K562 (cell line): ENCODE results near the gene PIP5KL1. TPM values are rescaled to one million over a fixed set of nuclear protein-coding genes. Genes with fewer than 3 reads are reported as not detected.

Experiments
- ATAC-seq: fragments of 200-7000 bp; cut with Tn5 transposase; 3 replicates; pipeline ENCODE4 v1.9.1; 2020; ENCODE audit warnings: moderate library complexity
- BruUV-seq: library from RNA; stranded (reverse); fragments of 400-500 nt; replicated peaks from 2 replicates; lab custom pipeline; 2021; lab: Mats Ljungman, UMichigan
- CTCF ChIA-PET: fragments of 300-600 bp; formaldehyde crosslinking; extraction: SDS; loops from one replicate; lab custom pipeline; 2021; ENCODE audit warnings: low intra/inter-chr PET ratio; lab: Yijun Ruan, JAX
- POLR2A ChIA-PET: fragments of 300-600, 350-650 bp; sonication (Branson Sonifier 250); formaldehyde crosslinking; extraction: SDS; loops from one replicate; lab custom pipeline; 2021; ENCODE audit warnings: antibody characterized with exemption, inconsistent platforms; lab: Yijun Ruan, JAX
- DNase-seq, 4 experiments: peaks; one replicate each; pipeline versions ENCODE4 v3.0.0 to v3.0.0-alpha.2; 2011 to 2018; ENCODE audit warnings: low spot score in 3 of 4, mixed read lengths in 3 of 4; ENCODE audit errors: extremely low read depth in 1 of 4
- FAIRE-seq: peaks from 2 replicates; lab custom pipeline; 2011; peaks lifted over from hg19 to GRCh38; lab: Jason Lieb, UNC
- H2AFZ ChIP-seq: 2 replicates; pipeline ENCODE4 v1.6.0; 2011; ENCODE audit warnings: low read depth, low read length, control low read depth, inconsistent platforms
- H3K27ac ChIP-seq: fragments of 200-600 bp; 3 replicates; pipeline ENCODE4 v1.8.0; 2011; ENCODE audit warnings: low read depth, mild to moderate bottlenecking, control low read depth, inconsistent platforms, low read length, moderate library complexity, mixed read lengths; ENCODE audit errors: extremely low read depth
- H3K27me3 ChIP-seq, 2 experiments: fragments of 300-600 bp in 1 of 2; 2 replicates in 1 of 2; 3 replicates in 1 of 2; pipeline versions ENCODE4 v1.6.0 to v1.8.0; 2011; ENCODE audit warnings: inconsistent platforms in 2 of 2, low read length in 2 of 2, mild to moderate bottlenecking in 1 of 2, mixed read lengths in 1 of 2, moderate library complexity in 1 of 2; ENCODE audit not compliant: control insufficient read depth in 2 of 2, insufficient read depth in 2 of 2
- H3K36me3 ChIP-seq: fragments of 300-600 bp; 3 replicates; pipeline ENCODE4 v1.8.0; 2011; ENCODE audit warnings: mild to moderate bottlenecking, low read length, inconsistent platforms; ENCODE audit not compliant: control insufficient read depth, insufficient read depth
- H3K4me1 ChIP-seq, 2 experiments: fragments of 200-600 bp in 1 of 2; replicated peaks in 1 of 2; 2 replicates in 1 of 2; 3 replicates in 1 of 2; pipeline versions ENCODE4 v1.5.1 to v1.8.0; 2011; ENCODE audit warnings: inconsistent platforms in 2 of 2, low read length in 2 of 2, mild to moderate bottlenecking in 1 of 2, mixed read lengths in 1 of 2, moderate library complexity in 1 of 2; ENCODE audit not compliant: control insufficient read depth in 2 of 2, insufficient read depth in 2 of 2
- H3K4me2 ChIP-seq: 2 replicates; pipeline ENCODE4 v1.6.1; 2011; ENCODE audit warnings: low read length, control low read depth, inconsistent platforms, mixed read lengths; ENCODE audit not compliant: insufficient read depth
- H3K4me3 ChIP-seq: fragments of 200-600 bp; sonication (generic), shearing (Covaris generic); 2 replicates; pipeline ENCODE4 v1.5.1; 2016; ENCODE audit warnings: control low read depth, inconsistent platforms
- H3K79me2 ChIP-seq: fragments of 200-600 bp; 3 replicates; pipeline ENCODE4 v1.8.0; 2011; ENCODE audit warnings: low read length, inconsistent platforms; ENCODE audit not compliant: control insufficient read depth, insufficient read depth
- H3K9ac ChIP-seq, 2 experiments: 2 replicates each; pipeline versions ENCODE4 v1.6.0 to v1.6.1; 2011; ENCODE audit warnings: low read depth in 2 of 2, low read length in 2 of 2, control low read depth in 1 of 2, inconsistent platforms in 1 of 2, mild to moderate bottlenecking in 1 of 2, mixed read lengths in 1 of 2; ENCODE audit not compliant: insufficient read depth in 1 of 2
- H3K9me1 ChIP-seq: one replicate; pipeline ENCODE4 v1.6.0; 2011; ENCODE audit warnings: inconsistent platforms, mild to moderate bottlenecking, low read length, moderate library complexity; ENCODE audit not compliant: control insufficient read depth, insufficient read depth
- H3K9me3 ChIP-seq: replicated peaks from 2 replicates; pipeline ENCODE4 v1.5.1; 2011; ENCODE audit warnings: low read depth, low read length, inconsistent platforms; ENCODE audit not compliant: control insufficient read depth, insufficient read depth
- H4K20me1 ChIP-seq: replicated peaks from 2 replicates; pipeline ENCODE4 v1.6.1; 2011; ENCODE audit warnings: low read length, inconsistent platforms, mixed read lengths; ENCODE audit not compliant: control insufficient read depth, insufficient read depth
- E2F3 ChIP-seq: fragments of 250-450 bp; sonication (Bioruptor Pico); IDR thresholded peaks from 2 replicates; pipeline ENCODE4 v1.4.0; 2020; ENCODE audit warnings: mild to moderate bottlenecking
- GTF2A2 ChIP-seq: IDR thresholded peaks from 2 replicates; pipeline ENCODE4 v1.6.1; 2016; ENCODE audit warnings: mild to moderate bottlenecking, missing genetic modification characterization, missing compliant biosample characterization
- GTF3C2 ChIP-seq: IDR thresholded peaks from 3 replicates; pipeline ENCODE4 v1.6.1; 2011; ENCODE audit warnings: borderline replicate concordance, mild to moderate bottlenecking, moderate library complexity; ENCODE audit not compliant: insufficient read length; ENCODE audit errors: extremely low read depth
- HMGN3 ChIP-seq: IDR thresholded peaks from 2 replicates; pipeline ENCODE4 v1.6.1; 2011; ENCODE audit warnings: borderline replicate concordance, low read depth, mild to moderate bottlenecking, mixed read lengths, low read length; ENCODE audit not compliant: insufficient read length; ENCODE audit errors: extremely low read depth
- L3MBTL2 ChIP-seq: fragments of 450-650 bp; IDR thresholded peaks from 2 replicates; pipeline ENCODE4 v1.6.1; 2016; ENCODE audit warnings: mild to moderate bottlenecking, moderate library complexity
- MAFG ChIP-seq: fragments of 450-650 bp; conservative IDR thresholded peaks from 2 replicates; pipeline ENCODE4 v1.6.1; 2016; ENCODE audit warnings: missing genetic modification characterization, missing compliant biosample characterization
- MAX ChIP-seq: sonication (generic); formaldehyde crosslinking; IDR thresholded peaks from 2 replicates; pipeline ENCODE4 v1.9.0; 2022; ENCODE audit warnings: mild to moderate bottlenecking, missing genetic modification reagents
- POLR2B ChIP-seq: fragments of 450-650 bp; IDR thresholded peaks from 2 replicates; pipeline ENCODE4 v1.6.1; 2018; ENCODE audit warnings: low read depth; ENCODE audit not compliant: partially characterized antibody
- POLR2G ChIP-seq: fragments of 200-400 bp; formaldehyde crosslinking; IDR thresholded peaks from 2 replicates; pipeline ENCODE4 v1.6.1; 2017; ENCODE audit warnings: low read depth, mild to moderate bottlenecking, antibody characterized with exemption, low read length, moderate library complexity
- RBM39 ChIP-seq: fragments of 200-400 bp; formaldehyde crosslinking; optimal IDR thresholded peaks from 2 replicates; pipeline ENCODE3; 2018; ENCODE audit warnings: low read depth, low read length
- SMAD1 ChIP-seq: fragments of 150-350 bp; IDR thresholded peaks from 2 replicates; pipeline ENCODE4 v1.6.1; 2014; ENCODE audit warnings: low read length, low read depth; ENCODE audit not compliant: partially characterized antibody
- ZBTB11 ChIP-seq, 3 experiments: fragments of 200-800 bp in 1 of 3; fragments of 250-450 bp in 1 of 3; fragments of 450-650 bp in 1 of 3; sonication (Bioruptor Pico) in 1 of 3; sonication (Bioruptor generic) in 1 of 3; formaldehyde crosslinking in 1 of 3; IDR thresholded peaks; 2 replicates each; pipeline versions ENCODE4 v1.6.1 to v1.8.0; 2016 to 2022; ENCODE audit warnings: mild to moderate bottlenecking in 2 of 3, missing genetic modification characterization in 2 of 3, missing compliant biosample characterization in 1 of 3, moderate library complexity in 1 of 3
- WGBS: fragments of 100-300 bp; shearing (Covaris generic); methylation state at CpG from one replicate; pipeline ENCODE4 v1.1.6; 2016; ENCODE audit warnings: low coverage, mixed read lengths; ENCODE audit not compliant: insufficient coverage; ENCODE audit errors: missing lambda C conversion rate; 5-methylcytosine and 5-hydroxymethylcytosine counted together
- in situ Hi-C: fragments of 300-500 bp; cut with MboI; formaldehyde crosslinking; loops from 4 replicates; pipeline ENCODE4 v1.15.0; 2018; ENCODE audit warnings: inconsistent platforms, mixed read lengths
- intact Hi-C: fragments of 100-400 bp; cut with micrococcal nuclease; formaldehyde crosslinking; loops from 2 replicates; pipeline ENCODE4 v1.14.2; 2022
- polyA plus RNA-seq, 8 experiments: library from polyadenylated mRNA; depleted of rRNA in 4 of 8; stranded (reverse) in 5 of 8; unstranded in 3 of 8; fragments of >200 nt; fragmentation: Nextera tagmentation in 2 of 8; fragmentation: Illumina TruSeq in 1 of 8; extraction: Ambion mirVana in 2 of 8; extraction: Trizol in 1 of 8; gene quantifications; 2 replicates each; pipeline versions ENCODE4 v1.2.1 to v1.2.3, GENCODE V29; 2011 to 2014; ENCODE audit warnings: inconsistent platforms in 1 of 8, missing spikeins in 1 of 8
- total RNA-seq, 7 experiments: library from RNA; depleted of rRNA in 6 of 7; stranded (reverse); fragments of >200 nt in 6 of 7; fragmentation: Illumina TruSeq in 2 of 7; extraction: Trizol in 2 of 7; gene quantifications; 2 replicates each; pipeline versions ENCODE4 v1.2.1 to v1.2.3, GENCODE V29; 2011 to 2021; ENCODE audit warnings: low replicate concordance in 1 of 7

PIP5KL1 gene
- total and polyA plus RNA-seq, 9 of the 15 experiments (the other 6 are each of a cell fraction or from before 2014, with no cell fraction given), result 0.18 to 4.8 (median 1.2) TPM

- Histone ChIP-seq H3K4me3 (peak within 1 kb of the TSS; percentile 46), H3K4me1 (peaks cover 19 to 54% of the 10 kb centered on the region in 2 experiments; a peak in 4 of 5 replicates), H3K9ac (peak within 1 kb of the TSS; percentile 72 to 94), H3K27me3 (no peaks in the 10 kb centered on the region), H3K27ac (peak within 1 kb of the TSS; percentile 65), H2AFZ (peak within 1 kb of the TSS; percentile 91), H4K20me1 (no peaks in the 10 kb centered on the region), H3K9me1 (no peaks in the 10 kb centered on the region), H3K9me3 (no peaks in the 10 kb centered on the region), H3K79me2 (peaks cover 12% of the 10 kb centered on the region; the same call in 2 of the 3 replicates), H3K36me3 (no peaks in the 10 kb centered on the region; the same call in 2 of the 3 replicates), H3K4me2 (peak within 1 kb of the TSS; percentile 80)
- POLR2A ChIA-PET, result interaction anchor here (0.6 to 1.5 kb wide), 6 partner anchors 10 to 107 kb away, joined by 3 to 5 read pairs (median 4); no protein-coding TSS in a partner anchor
- FAIRE-seq, result peak; percentile 19
- BruUV-seq, result no TSS peak
- peak; percentile 85 for ATAC-seq
- intact Hi-C loops, result loop anchor here (10.0 kb wide), 1 partner anchor 283 kb away; no protein-coding TSS in a partner anchor
- CTCF ChIA-PET, result no interaction called here
- DNase-seq, result peak; percentile 68 to 82 (median 80)
- WGBS, result 0% methylated on average over 12 of the region's 44 CpGs
- in situ Hi-C loops, result loop anchor here (5.0 to 10.0 kb wide), 3 partner anchors 35 to 375 kb away; no protein-coding TSS in a partner anchor
- TF ChIP-seq GTF2A2 (tag) (peak; percentile 78; the same call in 1 of the 2 replicates), GTF3C2 (no peak), E2F3 (CRISPR knock-in tag) (0 out of 2 replicates have a peak, but pooled peaks have one; percentile 16), ZBTB11 (CRISPR knock-in tag; IDR thresholded peaks at IDR 0.05) (peak in 1 of 3 experiments; percentile 49; a peak in 2 of 6 replicates), POLR2G (peak; percentile 90), MAX (CRISPR knock-in tag) (peak; percentile 45; the same call in 1 of the 2 replicates), SMAD1 (no peak), L3MBTL2 (peak; percentile 46; the same call in 1 of the 2 replicates), POLR2B (peak; percentile 23), HMGN3 (peak; percentile 86), MAFG (no peak), RBM39 (no peak)
Measured at GRCh38 chr9:127877566-127877998, 53.0 kb downstream of the PIP5KL1 start, which contains the start of gene AK1. TSS of gene AK1 (minus strand) at chr9:127877675. CDS start at chr9:127874617, 3,058 bp downstream.
